Mesodermal cell (in vitro differentiated cells): Measurements from ENCODE around the gene SMARCC2. TPM values are rescaled to one million over a fixed set of nuclear protein-coding genes. Genes with fewer than 3 reads are reported as not detected.
A peak's percentile ranks its signal among the peaks of the same experiment; 100 is the strongest.

ENCODE experiments used
- H3K27ac ChIP-seq: 2 replicates; pipeline ENCODE4 v1.7.0; 2013; ENCODE audit warnings: mild to moderate bottlenecking, low read depth, low read length, moderate library complexity; ENCODE audit not compliant: severe bottlenecking
- H3K36me3 ChIP-seq: 2 replicates; pipeline ENCODE4 v1.7.1; 2013; ENCODE audit warnings: mild to moderate bottlenecking, low read length, moderate library complexity; ENCODE audit not compliant: control insufficient read depth, insufficient read depth
- H3K4me1 ChIP-seq: one replicate; pipeline ENCODE4 v1.7.1; 2013; ENCODE audit warnings: mild to moderate bottlenecking, low read length; ENCODE audit not compliant: insufficient read depth, control insufficient read depth, poor library complexity, severe bottlenecking
- H3K4me3 ChIP-seq: 2 replicates; pipeline ENCODE4 v1.7.0; 2013; ENCODE audit warnings: low read length, control low read depth, mild to moderate bottlenecking; ENCODE audit not compliant: insufficient read depth, poor library complexity, severe bottlenecking; ENCODE audit errors: extremely low read depth
- H3K9me3 ChIP-seq: 2 replicates; pipeline ENCODE4 v1.7.1; 2013; ENCODE audit warnings: mild to moderate bottlenecking, low read length, moderate library complexity; ENCODE audit not compliant: control insufficient read depth
- WGBS, 2 experiments: methylation state at CpG; one replicate each; pipeline ENCODE4 v1.1.5; 2013; ENCODE audit warnings: missing lambda C conversion rate in 2 of 2; ENCODE audit not compliant: insufficient coverage in 2 of 2; 5-methylcytosine and 5-hydroxymethylcytosine counted together
- polyA plus RNA-seq, 2 experiments: library from polyadenylated mRNA; stranded (reverse); fragments of 50-300 nt; gene quantifications; one replicate each; pipeline ENCODE4 v1.2.3, GENCODE V29; 2013

The SMARCC2 gene
- polyA plus RNA-seq (2013, experiment 1 of 2), result 60.3 TPM
- polyA plus RNA-seq (2013, experiment 2 of 2), result 51.4 TPM

GRCh38 chr12:56189099-56189917, at the start of gene SMARCC2:
SMARCC2 (minus strand) TSS chr12:56189483; CDS start chr12:56189461, 22 bp downstream.
- Histone ChIP-seq H3K4me3 (peak within 1 kb of the TSS; percentile 89), H3K36me3 (peaks cover 33% of the 10 kb centered on the region), H3K9me3 (peaks cover 4% of the 10 kb centered on the region), H3K27ac (peak within 1 kb of the TSS; percentile 81), H3K4me1 (peaks cover 10% of the 10 kb centered on the region)
- WGBS, 2 experiments, result 0% methylated on average over 51 to 73 of the region's 93 CpGs

- H3K9me3 ChIP-seq, result no peaks in the 10 kb centered on the region
- H3K4me1 ChIP-seq, result peaks cover 4% of the 10 kb centered on the region
- no peak overlapping the region for H3K27ac ChIP-seq
- peaks cover 43% of the 10 kb centered on the region for H3K36me3 ChIP-seq
- WGBS, 2 experiments, result 91 to 96% methylated on average over 5 to 6 of the region's 11 CpGs
- no peak overlapping the region for H3K4me3 ChIP-seq
Measured at GRCh38 chr12:56237552-56237951, 48.3 kb upstream of the SMARCC2 start.

- H3K36me3 ChIP-seq, result peaks cover 38% of the 10 kb centered on the region
- no peaks in the 10 kb centered on the region for H3K9me3 ChIP-seq
- H3K4me3 ChIP-seq, result no peak overlapping the region
- WGBS, 2 experiments, result 100% methylated on average over 1 to 4 of the region's 5 CpGs
- no peak overlapping the region for H3K27ac ChIP-seq
- peaks cover 4% of the 10 kb centered on the region for H3K4me1 ChIP-seq
Measured at GRCh38 chr12:56236985-56237384, 47.7 kb upstream of the SMARCC2 start.

- H3K27ac ChIP-seq, result no peak overlapping the region
- peaks cover 4% of the 10 kb centered on the region for H3K4me1 ChIP-seq
- peaks cover 29% of the 10 kb centered on the region for H3K36me3 ChIP-seq
- no peaks in the 10 kb centered on the region for H3K9me3 ChIP-seq
- H3K4me3 ChIP-seq, result no peak overlapping the region
- WGBS, 2 experiments, result 97% methylated on average over 5 to 6 of the region's 6 CpGs
Measured at GRCh38 chr12:56236091-56236490, 46.8 kb upstream of the SMARCC2 start.

GRCh38 chr12:56234746-56235436, 45.6 kb upstream of the SMARCC2 start:
- Histone ChIP-seq H3K4me1 (peaks cover 4% of the 10 kb centered on the region), H3K9me3 (no peaks in the 10 kb centered on the region), H3K4me3 (no peak overlapping the region), H3K27ac (peak overlapping the region; percentile 5), H3K36me3 (peaks cover 19% of the 10 kb centered on the region)
- WGBS, 2 experiments, result 92 to 95% methylated on average over 7 to 10 of the region's 16 CpGs

- H3K4me3 ChIP-seq, result no peak overlapping the region
- no peaks in the 10 kb centered on the region for H3K36me3 ChIP-seq
- H3K9me3 ChIP-seq, result no peaks in the 10 kb centered on the region
- no peaks in the 10 kb centered on the region for H3K4me1 ChIP-seq
- no peak overlapping the region for H3K27ac ChIP-seq
- WGBS, 2 experiments, result 93 to 95% methylated on average over 10 to 11 of the region's 11 CpGs
Measured at GRCh38 chr12:56231184-56231582, 41.9 kb upstream of the SMARCC2 start.

GRCh38 chr12:56230432-56231183, 41.3 kb upstream of the SMARCC2 start:
- 72 to 88% methylated on average over 3 to 6 of the region's 8 CpGs for WGBS, 2 experiments
- Histone ChIP-seq H3K27ac (no peak overlapping the region), H3K36me3 (no peaks in the 10 kb centered on the region), H3K9me3 (no peaks in the 10 kb centered on the region), H3K4me1 (no peaks in the 10 kb centered on the region), H3K4me3 (no peak overlapping the region)

- Histone ChIP-seq H3K4me3 (no peak within 1 kb of the TSS), H3K9me3 (no peaks in the 10 kb centered on the region), H3K27ac (no peak within 1 kb of the TSS), H3K36me3 (no peaks in the 10 kb centered on the region), H3K4me1 (peaks cover 3% of the 10 kb centered on the region)
- WGBS, 2 experiments, result 87 to 94% methylated on average over 2 to 3 of the region's 4 CpGs
Measured at GRCh38 chr12:56229916-56230431, 40.7 kb upstream of the SMARCC2 start, which contains the start of gene SLC39A5. SLC39A5 (plus strand) TSS chr12:56230051; CDS start chr12:56231275, 1,224 bp downstream.

- Histone ChIP-seq H3K4me3 (no peak overlapping the region), H3K4me1 (peaks cover 3% of the 10 kb centered on the region), H3K36me3 (no peaks in the 10 kb centered on the region), H3K27ac (no peak overlapping the region), H3K9me3 (no peaks in the 10 kb centered on the region)
- WGBS, 2 experiments, result 85 to 89% methylated on average over 4 to 6 of the region's 7 CpGs
Measured at GRCh38 chr12:56229082-56229481, 39.8 kb upstream of the SMARCC2 start.

GRCh38 chr12:56224954-56225353, 35.7 kb upstream of the SMARCC2 start:
- H3K4me3 ChIP-seq, result peak overlapping the region; percentile 47
- WGBS, 2 experiments, result 93 to 98% methylated on average over 7 to 10 of the region's 11 CpGs
- H3K27ac ChIP-seq, result no peak overlapping the region
- peaks cover 17% of the 10 kb centered on the region for H3K4me1 ChIP-seq
- H3K36me3 ChIP-seq, result peaks cover 1% of the 10 kb centered on the region
- H3K9me3 ChIP-seq, result no peaks in the 10 kb centered on the region
